ENCODE results near the gene WDR74. TPM values are rescaled to one million over a fixed set of nuclear protein-coding genes. Genes with fewer than 3 reads are reported as not detected.

Gene WDR74
- total and polyA plus RNA-seq, 2 of the 13 experiments (the other 11 are each of a cell fraction or from before 2014, with no cell fraction given): 77.0 to 83.3 TPM

DNA sequence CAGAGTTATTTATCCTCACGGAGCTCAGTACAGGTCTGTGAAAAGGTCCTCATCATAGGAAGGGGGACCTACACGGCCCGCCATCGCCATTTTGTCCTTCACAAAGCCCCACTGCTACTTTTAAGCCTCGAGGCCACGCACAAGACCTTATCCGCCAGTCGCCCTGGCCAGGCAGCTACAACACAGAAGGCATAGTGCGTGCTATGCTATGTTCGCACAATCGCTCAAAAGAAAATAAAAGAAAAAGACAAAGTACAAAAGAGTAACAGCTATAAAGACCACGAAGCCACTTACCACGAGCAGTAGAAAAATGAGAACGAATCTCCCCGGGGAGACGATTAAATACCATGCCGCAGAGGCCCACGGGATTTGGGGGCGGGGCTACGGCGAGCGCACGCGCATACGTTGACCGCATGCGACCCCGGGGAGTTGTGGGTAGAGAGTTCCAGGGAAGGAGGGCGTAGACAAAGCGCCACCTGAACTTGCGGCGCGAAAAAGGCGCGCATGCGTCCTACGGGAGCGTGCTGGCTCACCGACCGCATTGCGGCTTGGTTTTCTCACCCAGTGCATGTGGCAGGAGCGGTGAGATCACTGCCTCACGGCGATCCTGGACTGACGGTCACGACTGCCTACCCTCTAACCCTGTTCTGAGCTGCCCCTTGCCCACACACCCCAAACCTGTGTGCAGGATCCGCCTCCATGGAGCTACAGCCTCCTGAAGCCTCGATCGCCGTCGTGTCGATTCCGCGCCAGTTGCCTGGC lies 16.4 kb upstream of the WDR74 start (continued):
- TF ChIP-seq, protein P1, sequence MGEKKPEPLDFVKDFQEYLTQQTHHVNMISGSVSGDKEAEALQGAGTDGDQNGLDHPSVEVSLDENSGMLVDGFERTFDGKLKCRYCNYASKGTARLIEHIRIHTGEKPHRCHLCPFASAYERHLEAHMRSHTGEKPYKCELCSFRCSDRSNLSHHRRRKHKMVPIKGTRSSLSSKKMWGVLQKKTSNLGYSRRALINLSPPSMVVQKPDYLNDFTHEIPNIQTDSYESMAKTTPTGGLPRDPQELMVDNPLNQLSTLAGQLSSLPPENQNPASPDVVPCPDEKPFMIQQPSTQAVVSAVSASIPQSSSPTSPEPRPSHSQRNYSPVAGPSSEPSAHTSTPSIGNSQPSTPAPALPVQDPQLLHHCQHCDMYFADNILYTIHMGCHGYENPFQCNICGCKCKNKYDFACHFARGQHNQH (CRISPR knock-in tag; IDR thresholded peaks at IDR 0.05): peak; percentile 94
- TF ChIP-seq MED8 (CRISPR knock-in tag; IDR thresholded peaks at IDR 0.05; ENCODE audit: insufficient replicate concordance): peak; percentile 70
- peak; percentile 61; the same call in 1 of the 2 replicates for TF ChIP-seq PPARG (CRISPR knock-in tag; conservative IDR thresholded peaks at IDR 0.05)
- peak; percentile 86; the same call in 1 of the 2 replicates for TF ChIP-seq MTA1 (CRISPR knock-in tag; IDR thresholded peaks at IDR 0.05; ENCODE audit: borderline replicate concordance)
- no peak for TF ChIP-seq ZNF326 (CRISPR knock-in tag; IDR thresholded peaks at IDR 0.05; ENCODE audit: borderline replicate concordance)
- TF ChIP-seq ETV6 (CRISPR knock-in tag; conservative IDR thresholded peaks at IDR 0.05): no peak
- TF ChIP-seq NCOA5 (CRISPR knock-in tag; IDR thresholded peaks at IDR 0.05): no peak
- TF ChIP-seq ZNF33B (CRISPR knock-in tag; IDR thresholded peaks at IDR 0.05): peak; percentile 73
- peak; percentile 44; the same call in 1 of the 2 replicates for TF ChIP-seq ZNF3 (CRISPR knock-in tag; IDR thresholded peaks at IDR 0.05)
- peak; percentile 76; the same call in 1 of the 2 replicates for TF ChIP-seq ZNF768 (CRISPR knock-in tag; IDR thresholded peaks at IDR 0.05)
- peak; percentile 10 for TF ChIP-seq ZEB1 (IDR thresholded peaks at IDR 0.05; ENCODE audit: insufficient replicate concordance, low read depth)
- TF ChIP-seq BHLHE40 (IDR thresholded peaks at IDR 0.05; ENCODE audit: low read length): peak; percentile 49; the same call in 1 of the 2 replicates
- peak; percentile 94 for TF ChIP-seq ZNF788 (CRISPR knock-in tag; IDR thresholded peaks at IDR 0.05; ENCODE audit: borderline replicate concordance)
- TF ChIP-seq ZBTB7A (CRISPR knock-in tag; IDR thresholded peaks at IDR 0.05): peak; percentile 67; the same call in 1 of the 2 replicates
- TF ChIP-seq SRSF1 (optimal IDR thresholded peaks at IDR 0.05; ENCODE audit: low read depth, low read length): peak; percentile 31
- TF ChIP-seq ZNF124 (CRISPR knock-in tag; IDR thresholded peaks at IDR 0.05): peak; percentile 96
- TF ChIP-seq, protein P2, sequence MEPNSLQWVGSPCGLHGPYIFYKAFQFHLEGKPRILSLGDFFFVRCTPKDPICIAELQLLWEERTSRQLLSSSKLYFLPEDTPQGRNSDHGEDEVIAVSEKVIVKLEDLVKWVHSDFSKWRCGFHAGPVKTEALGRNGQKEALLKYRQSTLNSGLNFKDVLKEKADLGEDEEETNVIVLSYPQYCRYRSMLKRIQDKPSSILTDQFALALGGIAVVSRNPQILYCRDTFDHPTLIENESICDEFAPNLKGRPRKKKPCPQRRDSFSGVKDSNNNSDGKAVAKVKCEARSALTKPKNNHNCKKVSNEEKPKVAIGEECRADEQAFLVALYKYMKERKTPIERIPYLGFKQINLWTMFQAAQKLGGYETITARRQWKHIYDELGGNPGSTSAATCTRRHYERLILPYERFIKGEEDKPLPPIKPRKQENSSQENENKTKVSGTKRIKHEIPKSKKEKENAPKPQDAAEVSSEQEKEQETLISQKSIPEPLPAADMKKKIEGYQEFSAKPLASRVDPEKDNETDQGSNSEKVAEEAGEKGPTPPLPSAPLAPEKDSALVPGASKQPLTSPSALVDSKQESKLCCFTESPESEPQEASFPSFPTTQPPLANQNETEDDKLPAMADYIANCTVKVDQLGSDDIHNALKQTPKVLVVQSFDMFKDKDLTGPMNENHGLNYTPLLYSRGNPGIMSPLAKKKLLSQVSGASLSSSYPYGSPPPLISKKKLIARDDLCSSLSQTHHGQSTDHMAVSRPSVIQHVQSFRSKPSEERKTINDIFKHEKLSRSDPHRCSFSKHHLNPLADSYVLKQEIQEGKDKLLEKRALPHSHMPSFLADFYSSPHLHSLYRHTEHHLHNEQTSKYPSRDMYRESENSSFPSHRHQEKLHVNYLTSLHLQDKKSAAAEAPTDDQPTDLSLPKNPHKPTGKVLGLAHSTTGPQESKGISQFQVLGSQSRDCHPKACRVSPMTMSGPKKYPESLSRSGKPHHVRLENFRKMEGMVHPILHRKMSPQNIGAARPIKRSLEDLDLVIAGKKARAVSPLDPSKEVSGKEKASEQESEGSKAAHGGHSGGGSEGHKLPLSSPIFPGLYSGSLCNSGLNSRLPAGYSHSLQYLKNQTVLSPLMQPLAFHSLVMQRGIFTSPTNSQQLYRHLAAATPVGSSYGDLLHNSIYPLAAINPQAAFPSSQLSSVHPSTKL (CRISPR knock-in tag; IDR thresholded peaks at IDR 0.05): peak; percentile 55
- TF ChIP-seq MTF1 (CRISPR knock-in tag; IDR thresholded peaks at IDR 0.05): 0 out of 2 replicates have a peak, but pooled peaks have one; percentile 78
- no peak; the same call in 1 of the 2 replicates for TF ChIP-seq JUNB (CRISPR knock-in tag; IDR thresholded peaks at IDR 0.05; ENCODE audit: borderline replicate concordance)
- peak; percentile 89 for TF ChIP-seq SALL1 (CRISPR knock-in tag; IDR thresholded peaks at IDR 0.05)
- peak; percentile 87 for TF ChIP-seq TARDBP (CRISPR knock-in tag; IDR thresholded peaks at IDR 0.05)
- TF ChIP-seq TAF1 (CRISPR knock-in tag; IDR thresholded peaks at IDR 0.05): peak; percentile 99
- TF ChIP-seq HNF4A (CRISPR knock-in tag; IDR thresholded peaks at IDR 0.05): peak; percentile 21; the same call in 1 of the 2 replicates
- TF ChIP-seq MXI1 (IDR thresholded peaks at IDR 0.05; ENCODE audit: borderline replicate concordance, low read depth, low read length): peak; percentile 98; the same call in 2 of the 3 replicates

Measured in HepG2 (cell line).